GM12878 (cell line): ENCODE measurements around the gene TACR2.

ENCODE experiments used
- FOS ChIP-seq: IDR thresholded peaks from 3 replicates; pipeline ENCODE4 v1.6.1; 2011; ENCODE audit warnings: borderline replicate concordance; ENCODE audit not compliant: insufficient read length; ENCODE audit errors: extremely low read depth
- MEF2A ChIP-seq: IDR thresholded peaks from 2 replicates; pipeline ENCODE4 v1.6.1; 2011; ENCODE audit warnings: low read depth, mild to moderate bottlenecking, low read length, moderate library complexity; ENCODE audit not compliant: insufficient read depth
- MXI1 ChIP-seq: fragments of 150-350 bp; IDR thresholded peaks from 2 replicates; pipeline ENCODE4 v1.6.1; 2011; ENCODE audit warnings: low read depth, mild to moderate bottlenecking, inconsistent platforms, low read length, improper control_type of control experiment
- NRF1 ChIP-seq: conservative IDR thresholded peaks from 2 replicates; pipeline ENCODE4 v1.6.1; 2011; ENCODE audit warnings: mild to moderate bottlenecking, low read depth, low read length, improper control_type of control experiment
- PAX8 ChIP-seq: fragments of 450-650 bp; IDR thresholded peaks from 2 replicates; pipeline ENCODE4 v1.6.1; 2017; ENCODE audit warnings: mild to moderate bottlenecking, moderate library complexity
- POLR2A ChIP-seq: IDR thresholded peaks from 2 replicates; pipeline ENCODE4 v1.6.1; 2011; ENCODE audit warnings: low read depth, mild to moderate bottlenecking, low read length
- RBBP5 ChIP-seq: fragments of 200-600 bp; sonication (generic); conservative IDR thresholded peaks from 2 replicates; pipeline ENCODE4 v1.6.1; 2016
- ZSCAN29 ChIP-seq: fragments of 450-650 bp; IDR thresholded peaks from 2 replicates; pipeline ENCODE4 v1.6.1; 2017; ENCODE audit warnings: mild to moderate bottlenecking, moderate library complexity
- TF ChIP-seq, protein P1 (sequence below): IDR thresholded peaks from 2 replicates; pipeline ENCODE4 v1.6.1; 2012; ENCODE audit warnings: mild to moderate bottlenecking, low read depth, low read length
- TF ChIP-seq, protein P2 (sequence below): IDR thresholded peaks from 2 replicates; pipeline ENCODE4 v1.6.1; 2012; ENCODE audit warnings: low read depth, low read length, improper control_type of control experiment
- TF ChIP-seq, protein P3 (sequence below), 3 experiments: IDR thresholded peaks in 2 of 3; conservative IDR thresholded peaks in 1 of 3; 2 replicates each; pipeline ENCODE4 v1.5.1; 2011; ENCODE audit warnings: low read depth in 3 of 3, low read length in 3 of 3, mild to moderate bottlenecking in 3 of 3, control low read depth in 2 of 3, moderate library complexity in 2 of 3, inconsistent platforms in 1 of 3, mixed read lengths in 1 of 3; ENCODE audit not compliant: control insufficient read depth in 2 of 3, insufficient read depth in 1 of 3; ENCODE audit errors: extremely low read depth in 1 of 3
- TF ChIP-seq, protein P4 (sequence below): IDR thresholded peaks from 2 replicates; pipeline ENCODE4 v1.6.1; 2012; ENCODE audit warnings: low read depth, low read length, improper control_type of control experiment

DNA sequence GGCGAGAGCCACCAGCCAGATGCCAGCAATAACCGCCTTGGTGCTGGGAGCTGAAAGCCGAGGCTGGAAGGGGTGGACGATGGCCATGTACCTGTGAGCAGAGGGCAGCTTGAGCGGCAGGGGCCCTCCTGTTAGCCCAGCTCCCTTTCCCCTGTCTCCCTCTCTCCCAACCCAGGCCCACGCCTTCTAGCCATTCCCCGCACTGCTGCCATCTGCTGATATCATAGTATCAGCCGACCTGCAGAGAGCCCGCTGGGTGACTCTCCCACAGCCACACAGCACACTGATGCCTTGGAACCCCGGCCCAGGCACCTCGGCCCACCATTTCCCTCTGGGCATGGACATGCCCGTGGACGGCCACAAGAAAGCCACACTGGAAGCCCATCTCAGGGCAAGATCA, 1.7 kb downstream of the TACR2 start:
- no peak for TF ChIP-seq NRF1
- TF ChIP-seq MEF2A: no peak
- TF ChIP-seq, protein P1, sequence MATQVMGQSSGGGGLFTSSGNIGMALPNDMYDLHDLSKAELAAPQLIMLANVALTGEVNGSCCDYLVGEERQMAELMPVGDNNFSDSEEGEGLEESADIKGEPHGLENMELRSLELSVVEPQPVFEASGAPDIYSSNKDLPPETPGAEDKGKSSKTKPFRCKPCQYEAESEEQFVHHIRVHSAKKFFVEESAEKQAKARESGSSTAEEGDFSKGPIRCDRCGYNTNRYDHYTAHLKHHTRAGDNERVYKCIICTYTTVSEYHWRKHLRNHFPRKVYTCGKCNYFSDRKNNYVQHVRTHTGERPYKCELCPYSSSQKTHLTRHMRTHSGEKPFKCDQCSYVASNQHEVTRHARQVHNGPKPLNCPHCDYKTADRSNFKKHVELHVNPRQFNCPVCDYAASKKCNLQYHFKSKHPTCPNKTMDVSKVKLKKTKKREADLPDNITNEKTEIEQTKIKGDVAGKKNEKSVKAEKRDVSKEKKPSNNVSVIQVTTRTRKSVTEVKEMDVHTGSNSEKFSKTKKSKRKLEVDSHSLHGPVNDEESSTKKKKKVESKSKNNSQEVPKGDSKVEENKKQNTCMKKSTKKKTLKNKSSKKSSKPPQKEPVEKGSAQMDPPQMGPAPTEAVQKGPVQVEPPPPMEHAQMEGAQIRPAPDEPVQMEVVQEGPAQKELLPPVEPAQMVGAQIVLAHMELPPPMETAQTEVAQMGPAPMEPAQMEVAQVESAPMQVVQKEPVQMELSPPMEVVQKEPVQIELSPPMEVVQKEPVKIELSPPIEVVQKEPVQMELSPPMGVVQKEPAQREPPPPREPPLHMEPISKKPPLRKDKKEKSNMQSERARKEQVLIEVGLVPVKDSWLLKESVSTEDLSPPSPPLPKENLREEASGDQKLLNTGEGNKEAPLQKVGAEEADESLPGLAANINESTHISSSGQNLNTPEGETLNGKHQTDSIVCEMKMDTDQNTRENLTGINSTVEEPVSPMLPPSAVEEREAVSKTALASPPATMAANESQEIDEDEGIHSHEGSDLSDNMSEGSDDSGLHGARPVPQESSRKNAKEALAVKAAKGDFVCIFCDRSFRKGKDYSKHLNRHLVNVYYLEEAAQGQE: no peak
- no peak for TF ChIP-seq PAX8
- TF ChIP-seq ZSCAN29: no peak
- TF ChIP-seq, protein P2, sequence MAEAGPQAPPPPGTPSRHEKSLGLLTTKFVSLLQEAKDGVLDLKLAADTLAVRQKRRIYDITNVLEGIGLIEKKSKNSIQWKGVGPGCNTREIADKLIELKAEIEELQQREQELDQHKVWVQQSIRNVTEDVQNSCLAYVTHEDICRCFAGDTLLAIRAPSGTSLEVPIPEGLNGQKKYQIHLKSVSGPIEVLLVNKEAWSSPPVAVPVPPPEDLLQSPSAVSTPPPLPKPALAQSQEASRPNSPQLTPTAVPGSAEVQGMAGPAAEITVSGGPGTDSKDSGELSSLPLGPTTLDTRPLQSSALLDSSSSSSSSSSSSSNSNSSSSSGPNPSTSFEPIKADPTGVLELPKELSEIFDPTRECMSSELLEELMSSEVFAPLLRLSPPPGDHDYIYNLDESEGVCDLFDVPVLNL: no peak
- TF ChIP-seq POLR2A: no peak
- TF ChIP-seq, protein P3, sequence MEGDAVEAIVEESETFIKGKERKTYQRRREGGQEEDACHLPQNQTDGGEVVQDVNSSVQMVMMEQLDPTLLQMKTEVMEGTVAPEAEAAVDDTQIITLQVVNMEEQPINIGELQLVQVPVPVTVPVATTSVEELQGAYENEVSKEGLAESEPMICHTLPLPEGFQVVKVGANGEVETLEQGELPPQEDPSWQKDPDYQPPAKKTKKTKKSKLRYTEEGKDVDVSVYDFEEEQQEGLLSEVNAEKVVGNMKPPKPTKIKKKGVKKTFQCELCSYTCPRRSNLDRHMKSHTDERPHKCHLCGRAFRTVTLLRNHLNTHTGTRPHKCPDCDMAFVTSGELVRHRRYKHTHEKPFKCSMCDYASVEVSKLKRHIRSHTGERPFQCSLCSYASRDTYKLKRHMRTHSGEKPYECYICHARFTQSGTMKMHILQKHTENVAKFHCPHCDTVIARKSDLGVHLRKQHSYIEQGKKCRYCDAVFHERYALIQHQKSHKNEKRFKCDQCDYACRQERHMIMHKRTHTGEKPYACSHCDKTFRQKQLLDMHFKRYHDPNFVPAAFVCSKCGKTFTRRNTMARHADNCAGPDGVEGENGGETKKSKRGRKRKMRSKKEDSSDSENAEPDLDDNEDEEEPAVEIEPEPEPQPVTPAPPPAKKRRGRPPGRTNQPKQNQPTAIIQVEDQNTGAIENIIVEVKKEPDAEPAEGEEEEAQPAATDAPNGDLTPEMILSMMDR (IDR thresholded peaks at IDR 0.05 in 2 of 3, conservative IDR thresholded peaks at IDR 0.05 in 1 of 3; ENCODE audit: control insufficient read depth in 2 of 3, extremely low read depth in 1 of 3, insufficient read depth in 1 of 3, low read depth in 3 of 3, low read length in 3 of 3): no peak
- no peak for TF ChIP-seq MXI1
- no peak for TF ChIP-seq RBBP5
- no peak for TF ChIP-seq FOS
- TF ChIP-seq, protein P4, sequence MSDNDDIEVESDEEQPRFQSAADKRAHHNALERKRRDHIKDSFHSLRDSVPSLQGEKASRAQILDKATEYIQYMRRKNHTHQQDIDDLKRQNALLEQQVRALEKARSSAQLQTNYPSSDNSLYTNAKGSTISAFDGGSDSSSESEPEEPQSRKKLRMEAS: no peak
